GM15510 (cell line): ENCODE measurements around the gene PDGFRB.

Source experiments
- POLR2A ChIP-seq: IDR thresholded peaks from 3 replicates; pipeline ENCODE4 v1.6.1; 2011; ENCODE audit warnings: borderline replicate concordance; ENCODE audit not compliant: insufficient read length; ENCODE audit errors: extremely low read depth

PDGFRB gene

GRCh38 chr5:150176745-150177477, 21.3 kb upstream of the PDGFRB start:
- no peak for TF ChIP-seq POLR2A

DNA sequence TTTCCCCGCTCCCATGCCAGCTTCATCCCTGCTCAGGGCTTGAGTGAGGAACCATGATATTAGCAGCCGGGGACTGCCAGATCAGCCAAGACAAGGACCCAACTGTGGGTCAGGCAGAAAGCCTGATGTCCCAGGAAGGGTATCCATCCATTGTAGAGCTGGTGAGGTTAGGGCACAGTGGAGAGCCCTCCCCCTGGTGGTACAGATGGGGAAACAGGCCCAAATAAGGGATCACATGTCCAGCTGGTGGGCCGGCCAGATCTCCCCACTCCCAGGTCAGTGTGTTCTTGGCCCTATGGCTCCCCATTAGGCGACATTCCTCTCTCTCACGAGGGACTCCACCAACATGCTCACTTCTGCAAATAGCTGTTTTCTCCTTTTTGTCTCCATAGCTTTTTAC, 19.9 kb upstream of the PDGFRB start:
- no peak for TF ChIP-seq POLR2A

GRCh38 chr5:150175076-150175475, 19.4 kb upstream of the PDGFRB start:
- TF ChIP-seq POLR2A = no peak

GRCh38 chr5:150174285-150174684, 18.6 kb upstream of the PDGFRB start:
- TF ChIP-seq POLR2A = no peak

GRCh38 chr5:150173161-150173560, 17.5 kb upstream of the PDGFRB start:
- no peak for TF ChIP-seq POLR2A

DNA sequence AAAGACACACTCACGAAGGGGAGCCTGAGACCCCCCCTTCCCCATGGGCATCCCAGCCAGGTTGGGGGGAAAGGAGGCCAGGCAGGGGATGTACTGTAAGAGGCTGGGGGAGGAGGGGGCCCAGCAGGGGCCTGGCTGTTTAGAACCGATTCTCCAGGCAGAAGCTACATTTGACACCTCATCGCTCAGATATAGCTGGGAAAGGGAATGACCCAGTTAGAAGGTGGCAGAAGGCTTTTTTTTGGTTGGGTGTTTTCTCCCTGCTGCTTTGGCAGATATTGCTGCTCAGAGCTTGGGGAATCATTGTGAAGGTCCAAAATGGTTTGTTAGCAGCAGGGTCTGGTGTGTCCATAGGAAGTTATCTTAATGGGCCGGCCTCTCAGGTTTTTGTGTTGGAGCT, 16.9 kb upstream of the PDGFRB start:
- TF ChIP-seq POLR2A = no peak

- no peak for TF ChIP-seq POLR2A
These were observed 16.5 kb upstream of the PDGFRB start for GRCh38 chr5:150172145-150172544.

DNA sequence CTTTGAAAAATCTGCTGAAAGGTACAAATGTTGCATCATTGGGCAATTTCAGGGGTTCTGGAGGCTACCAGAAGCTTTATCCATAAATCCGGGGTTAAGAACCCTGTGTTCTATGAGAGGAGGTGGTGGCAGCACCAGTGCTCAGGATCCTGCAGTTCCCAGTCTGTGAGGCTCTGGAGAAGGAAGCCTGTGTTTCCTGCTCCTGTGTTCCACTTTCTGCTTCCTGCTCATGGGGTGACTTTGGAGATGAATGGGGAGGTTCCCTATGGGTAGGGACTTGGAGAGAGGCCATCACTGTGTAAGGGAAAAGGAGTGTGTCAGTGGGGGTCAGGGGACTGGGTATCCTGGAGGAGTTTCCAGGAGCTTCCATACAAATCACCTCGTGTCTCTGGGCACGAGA, 13.2 kb upstream of the PDGFRB start:
- TF ChIP-seq POLR2A = no peak

GRCh38 chr5:150167908-150168307, 12.3 kb upstream of the PDGFRB start:
- no peak for TF ChIP-seq POLR2A

DNA sequence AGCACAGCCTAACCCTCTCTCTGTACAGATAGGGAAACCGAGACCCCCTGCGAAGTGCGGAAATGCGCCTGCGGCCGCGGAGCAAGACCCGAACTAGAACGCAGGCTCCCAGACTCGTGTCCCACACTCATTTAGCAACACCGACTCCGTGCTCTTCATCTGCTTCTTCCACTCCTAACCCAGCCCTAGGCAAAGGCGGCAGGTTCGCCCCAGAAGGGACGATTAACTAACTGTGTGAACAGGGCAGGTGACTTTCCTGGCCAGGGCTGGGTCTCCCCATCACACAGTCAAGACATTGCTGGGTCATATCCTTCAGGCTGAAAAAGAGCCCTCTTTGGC, 11.8 kb upstream of the PDGFRB start:
- TF ChIP-seq POLR2A = no peak

GRCh38 chr5:150166650-150167511, 11.2 kb upstream of the PDGFRB start, which contains the start of gene CDX1:
Gene CDX1, plus strand, starts transcription at chr5:150166778. Its CDS starts 99 bp downstream, at chr5:150166877.
- no peak for TF ChIP-seq POLR2A

DNA sequence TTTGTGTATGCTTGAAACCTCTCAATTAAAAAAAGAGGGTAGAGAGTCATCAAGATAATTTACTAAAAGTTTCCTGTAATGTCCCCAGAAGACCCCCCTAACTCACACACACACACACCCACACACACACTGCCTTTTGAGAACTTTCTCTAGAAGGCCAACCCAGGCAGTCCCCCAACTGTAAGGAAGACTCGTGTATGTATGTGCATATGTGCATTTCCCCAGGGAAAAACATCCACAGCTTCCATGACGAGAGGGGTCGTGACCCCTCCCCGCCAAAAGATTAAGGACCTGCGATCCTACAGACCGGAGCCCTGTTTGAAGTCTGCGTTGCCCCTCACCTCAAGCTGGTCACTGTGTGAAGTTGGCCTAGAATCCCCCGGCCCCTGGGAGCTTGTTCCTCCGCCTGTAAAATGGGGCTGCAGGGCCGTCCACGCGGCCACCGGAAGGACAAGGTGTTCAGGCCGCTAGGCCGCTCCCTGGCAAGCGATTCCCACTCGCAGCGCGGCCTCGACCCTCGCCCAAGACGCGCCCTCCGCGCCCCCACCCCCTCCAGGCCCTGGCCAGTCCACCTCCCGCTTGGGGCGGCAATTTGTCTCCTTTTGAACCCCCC, 10.5 kb upstream of the PDGFRB start:
- no peak for TF ChIP-seq POLR2A

GRCh38 chr5:150164211-150164980, 8.8 kb upstream of the PDGFRB start:
- no peak for TF ChIP-seq POLR2A

DNA sequence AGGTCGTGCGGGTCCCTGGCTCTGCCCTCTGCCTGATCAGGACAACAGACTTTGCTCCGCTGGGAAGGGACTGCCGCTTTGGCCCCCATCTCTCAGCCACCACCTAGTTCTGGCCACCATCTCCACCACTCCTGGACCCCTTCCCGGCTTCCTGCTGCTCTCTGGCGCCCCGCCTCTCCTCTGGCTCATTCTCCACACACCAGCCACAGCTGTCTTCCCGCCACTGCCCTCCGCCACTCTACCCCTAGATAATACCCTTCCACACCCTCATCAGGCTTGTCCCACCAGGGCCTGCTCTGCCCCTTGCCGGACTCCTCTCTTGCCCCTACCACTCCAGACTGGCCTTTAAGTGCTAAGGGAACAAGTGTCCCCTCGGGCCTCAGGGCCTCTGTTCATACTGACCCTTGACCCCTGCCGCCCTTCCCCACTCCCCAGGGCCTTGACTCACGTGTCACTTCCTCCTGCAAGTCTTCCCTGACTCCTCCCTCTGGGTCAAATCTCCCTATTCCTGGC, 8.0 kb upstream of the PDGFRB start:
- TF ChIP-seq POLR2A = no peak
